H1 (cell line): ENCODE measurements around the gene NCOA6. TPM values are rescaled to one million over a fixed set of nuclear protein-coding genes. Genes with fewer than 3 reads are reported as not detected.

Experiments used
- CHD1 ChIP-seq: IDR thresholded peaks from 2 replicates; pipeline ENCODE4 v1.6.1; 2012; ENCODE audit warnings: low read depth, low read length, improper control_type of control experiment
- CHD7 ChIP-seq: fragments of 300-600 bp; sonication (generic); IDR thresholded peaks from 2 replicates; pipeline ENCODE4 v1.7.1; 2012; ENCODE audit warnings: low read length, moderate library complexity, mild to moderate bottlenecking, inconsistent platforms; ENCODE audit not compliant: insufficient replicate concordance
- HDAC6 ChIP-seq: IDR thresholded peaks from one replicate; pipeline ENCODE4 v1.7.1; 2012; ENCODE audit warnings: low read depth, mild to moderate bottlenecking, inconsistent platforms, low read length, moderate library complexity
- SIX5 ChIP-seq: IDR thresholded peaks from 2 replicates; pipeline ENCODE4 v1.6.1; 2011; ENCODE audit warnings: mild to moderate bottlenecking, low read depth, low read length
- polyA plus RNA-seq, 7 experiments: library from polyadenylated mRNA; depleted of rRNA in 3 of 7; stranded (reverse) in 5 of 7; unstranded in 2 of 7; fragments of >200 nt in 5 of 7; fragments of 200-250 nt in 2 of 7; gene quantifications; 1 replicate in 5 of 7; 2 replicates in 1 of 7; 4 replicates in 1 of 7; pipeline versions ENCODE4 v1.2.1 to v1.2.3, GENCODE V29; 2011 to 2013; ENCODE audit warnings: missing spikeins in 2 of 7, mixed read lengths in 2 of 7
- total RNA-seq: library from RNA; stranded (reverse); fragmentation: NEBNext Ultra II Directional; extraction: Animal tissue kit (Norgen Biotek cat#: 25700); gene quantifications from 2 replicates; pipeline ENCODE4 v1.2.1, GENCODE V29; 2021
- TF ChIP-seq, protein P1 (sequence below): IDR thresholded peaks from 2 replicates; pipeline ENCODE4 v1.6.1; 2011; ENCODE audit warnings: low read length, improper control_type of control experiment
- TF ChIP-seq, protein P2 (sequence below): IDR thresholded peaks from 2 replicates; pipeline ENCODE4 v1.6.1; 2012; ENCODE audit warnings: low read length, inconsistent platforms

The NCOA6 gene
- total and polyA plus RNA-seq, 2 of the 8 experiments (the other 6 are each of a cell fraction or from before 2014, with no cell fraction given) = 9.0 to 9.5 TPM

GRCh38 chr20:34703424-34704176 lies 121.9 kb downstream of the NCOA6 start (continued):
- TF ChIP-seq CHD7 (no peak), SIX5 (no peak), HDAC6 (no peak), CHD1 (no peak)
- TF ChIP-seq, protein P1, sequence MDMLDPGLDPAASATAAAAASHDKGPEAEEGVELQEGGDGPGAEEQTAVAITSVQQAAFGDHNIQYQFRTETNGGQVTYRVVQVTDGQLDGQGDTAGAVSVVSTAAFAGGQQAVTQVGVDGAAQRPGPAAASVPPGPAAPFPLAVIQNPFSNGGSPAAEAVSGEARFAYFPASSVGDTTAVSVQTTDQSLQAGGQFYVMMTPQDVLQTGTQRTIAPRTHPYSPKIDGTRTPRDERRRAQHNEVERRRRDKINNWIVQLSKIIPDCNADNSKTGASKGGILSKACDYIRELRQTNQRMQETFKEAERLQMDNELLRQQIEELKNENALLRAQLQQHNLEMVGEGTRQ = no peak
- TF ChIP-seq, protein P2, sequence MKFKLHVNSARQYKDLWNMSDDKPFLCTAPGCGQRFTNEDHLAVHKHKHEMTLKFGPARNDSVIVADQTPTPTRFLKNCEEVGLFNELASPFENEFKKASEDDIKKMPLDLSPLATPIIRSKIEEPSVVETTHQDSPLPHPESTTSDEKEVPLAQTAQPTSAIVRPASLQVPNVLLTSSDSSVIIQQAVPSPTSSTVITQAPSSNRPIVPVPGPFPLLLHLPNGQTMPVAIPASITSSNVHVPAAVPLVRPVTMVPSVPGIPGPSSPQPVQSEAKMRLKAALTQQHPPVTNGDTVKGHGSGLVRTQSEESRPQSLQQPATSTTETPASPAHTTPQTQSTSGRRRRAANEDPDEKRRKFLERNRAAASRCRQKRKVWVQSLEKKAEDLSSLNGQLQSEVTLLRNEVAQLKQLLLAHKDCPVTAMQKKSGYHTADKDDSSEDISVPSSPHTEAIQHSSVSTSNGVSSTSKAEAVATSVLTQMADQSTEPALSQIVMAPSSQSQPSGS = no peak
